Sigmoid colon (tissue), 7 donors: ENCODE results near the gene CAMK2N2. TPM values are rescaled to one million over a fixed set of nuclear protein-coding genes. Genes with fewer than 3 reads are reported as not detected.

Experiments
- DNase-seq: peaks from one replicate; pipeline ENCODE4 v3.0.0-alpha.2; 2019
- H3K27ac ChIP-seq, 4 donors: fragments of 200-600 bp; sonication (generic); one replicate each; pipeline ENCODE4 v1.5.1; 2016 to 2019; ENCODE audit warnings: mild to moderate bottlenecking in 1 of 4
- H3K27me3 ChIP-seq, 3 donors: fragments of 200-600 bp; sonication (generic); one replicate each; pipeline ENCODE4 v1.5.1; 2019; ENCODE audit warnings: mild to moderate bottlenecking in 1 of 3
- H3K36me3 ChIP-seq, 4 donors: fragments of 200-600 bp; sonication (generic); one replicate each; pipeline ENCODE4 v1.5.1; 2016 to 2019
- H3K4me1 ChIP-seq, 4 donors: fragments of 200-600 bp; sonication (generic); one replicate each; pipeline ENCODE4 v1.5.1; 2017 to 2019
- H3K4me3 ChIP-seq, 4 donors: fragments of 200-600 bp; sonication (generic); one replicate each; pipeline ENCODE4 v1.5.1; 2017 to 2019; ENCODE audit warnings: mild to moderate bottlenecking in 2 of 4, moderate library complexity in 1 of 4
- H3K9me3 ChIP-seq, 4 donors: fragments of 200-600 bp in 3 of 4; sonication (generic) in 3 of 4; one replicate each; pipeline versions ENCODE4 v1.5.1 to v1.6.1; 2013 to 2019
- EP300 ChIP-seq, 4 donors: sonication (generic); formaldehyde crosslinking; IDR thresholded peaks; one replicate each; pipeline ENCODE4 v1.6.1; 2017; ENCODE audit warnings: antibody characterized with exemption in 4 of 4
- POLR2A ChIP-seq, 2 donors: fragments of 450-650 bp; IDR thresholded peaks; one replicate each; pipeline ENCODE4 v1.6.1; 2016; ENCODE audit warnings: antibody characterized with exemption in 2 of 2, mild to moderate bottlenecking in 2 of 2, moderate library complexity in 2 of 2
- POLR2AphosphoS5 ChIP-seq, 4 donors: sonication (generic); formaldehyde crosslinking; IDR thresholded peaks; one replicate each; pipeline ENCODE4 v1.6.1; 2017; ENCODE audit warnings: antibody characterized with exemption in 4 of 4
- WGBS, 2 donors: extraction: QIAGEN DNeasy Blood & Tissue Kit; methylation state at CpG; one replicate each; pipeline ENCODE4 v1.1.7; 2013; 5-methylcytosine and 5-hydroxymethylcytosine counted together
- intact Hi-C: fragments of 100-400 bp; cut with DNase I; formaldehyde crosslinking; loops from one replicate; pipeline ENCODE4 v1.15.1; 2023
- polyA plus RNA-seq, 3 donors: library from polyadenylated mRNA; stranded (reverse); fragments of 200-250 nt; gene quantifications; one replicate each; pipeline ENCODE4 v1.2.3, GENCODE V29; 2013
- total RNA-seq, 4 donors: library from RNA; depleted of rRNA; stranded (reverse); fragments of >200 nt; gene quantifications; one replicate each; pipeline ENCODE4 v1.1.0, GENCODE V29; 2016
- TF ChIP-seq, protein P1 (sequence below), 4 experiments: fragments of 450-650 bp in 3 of 4; fragments of 200-600 bp in 1 of 4; IDR thresholded peaks; one replicate each; pipeline ENCODE4 v1.5.1; 2016 to 2019; ENCODE audit warnings: antibody characterized with exemption in 4 of 4, mild to moderate bottlenecking in 3 of 4, moderate library complexity in 2 of 4
- donor health status: healthy with polysubstance abuse.
- donor health status: Bipolar disorder and iron deficiency.
- donor health status: healthy.

Gene CAMK2N2
- total and polyA plus RNA-seq, 7 donors: 0.28 to 0.71 TPM; not detected in 5

DNA sequence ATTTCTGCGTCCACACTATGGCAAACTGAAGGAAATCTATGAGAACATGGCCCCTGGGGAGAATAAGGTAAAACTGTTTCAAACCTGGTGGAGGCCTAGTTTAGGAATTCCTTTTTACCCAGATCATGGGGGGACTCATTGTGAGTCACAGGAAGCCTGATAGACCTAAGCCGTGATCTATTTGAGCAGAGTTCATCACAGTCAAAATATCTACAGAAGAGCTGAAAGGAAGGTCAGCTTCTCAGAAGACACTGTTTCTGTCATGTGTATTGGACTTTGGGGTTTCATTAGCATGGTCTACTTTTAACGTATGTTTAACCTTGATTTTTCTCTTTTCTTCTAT, 39.0 kb upstream of the CAMK2N2 start:
- no peaks in the 10 kb centered on the region for H3K27me3 ChIP-seq
- TF ChIP-seq POLR2A (IDR thresholded peaks at IDR 0.05) (no peak), POLR2AphosphoS5 (IDR thresholded peaks at IDR 0.05) (no peak), EP300 (IDR thresholded peaks at IDR 0.05) (no peak)
- TF ChIP-seq, protein P1, sequence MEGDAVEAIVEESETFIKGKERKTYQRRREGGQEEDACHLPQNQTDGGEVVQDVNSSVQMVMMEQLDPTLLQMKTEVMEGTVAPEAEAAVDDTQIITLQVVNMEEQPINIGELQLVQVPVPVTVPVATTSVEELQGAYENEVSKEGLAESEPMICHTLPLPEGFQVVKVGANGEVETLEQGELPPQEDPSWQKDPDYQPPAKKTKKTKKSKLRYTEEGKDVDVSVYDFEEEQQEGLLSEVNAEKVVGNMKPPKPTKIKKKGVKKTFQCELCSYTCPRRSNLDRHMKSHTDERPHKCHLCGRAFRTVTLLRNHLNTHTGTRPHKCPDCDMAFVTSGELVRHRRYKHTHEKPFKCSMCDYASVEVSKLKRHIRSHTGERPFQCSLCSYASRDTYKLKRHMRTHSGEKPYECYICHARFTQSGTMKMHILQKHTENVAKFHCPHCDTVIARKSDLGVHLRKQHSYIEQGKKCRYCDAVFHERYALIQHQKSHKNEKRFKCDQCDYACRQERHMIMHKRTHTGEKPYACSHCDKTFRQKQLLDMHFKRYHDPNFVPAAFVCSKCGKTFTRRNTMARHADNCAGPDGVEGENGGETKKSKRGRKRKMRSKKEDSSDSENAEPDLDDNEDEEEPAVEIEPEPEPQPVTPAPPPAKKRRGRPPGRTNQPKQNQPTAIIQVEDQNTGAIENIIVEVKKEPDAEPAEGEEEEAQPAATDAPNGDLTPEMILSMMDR (IDR thresholded peaks at IDR 0.05): no peak
- peaks cover 0 to 20% (median 15%) of the 10 kb centered on the region in 4 donors for H3K4me1 ChIP-seq
- 84 to 91% methylated on average over 3 of the region's 3 CpGs for WGBS, 2 donors
- H3K36me3 ChIP-seq: peaks cover 29 to 53% (median 48%) of the 10 kb centered on the region in 4 donors
- intact Hi-C loops: loop anchor here (5.0 kb wide), 1 partner anchor 42 kb away; no protein-coding TSS in a partner anchor
- H3K4me3 ChIP-seq: peak overlapping the region in 1 of 4 donors; percentile 97
- no peak overlapping the region for H3K27ac ChIP-seq
- no peaks in the 10 kb centered on the region for H3K9me3 ChIP-seq
- DNase-seq: no peak

DNA sequence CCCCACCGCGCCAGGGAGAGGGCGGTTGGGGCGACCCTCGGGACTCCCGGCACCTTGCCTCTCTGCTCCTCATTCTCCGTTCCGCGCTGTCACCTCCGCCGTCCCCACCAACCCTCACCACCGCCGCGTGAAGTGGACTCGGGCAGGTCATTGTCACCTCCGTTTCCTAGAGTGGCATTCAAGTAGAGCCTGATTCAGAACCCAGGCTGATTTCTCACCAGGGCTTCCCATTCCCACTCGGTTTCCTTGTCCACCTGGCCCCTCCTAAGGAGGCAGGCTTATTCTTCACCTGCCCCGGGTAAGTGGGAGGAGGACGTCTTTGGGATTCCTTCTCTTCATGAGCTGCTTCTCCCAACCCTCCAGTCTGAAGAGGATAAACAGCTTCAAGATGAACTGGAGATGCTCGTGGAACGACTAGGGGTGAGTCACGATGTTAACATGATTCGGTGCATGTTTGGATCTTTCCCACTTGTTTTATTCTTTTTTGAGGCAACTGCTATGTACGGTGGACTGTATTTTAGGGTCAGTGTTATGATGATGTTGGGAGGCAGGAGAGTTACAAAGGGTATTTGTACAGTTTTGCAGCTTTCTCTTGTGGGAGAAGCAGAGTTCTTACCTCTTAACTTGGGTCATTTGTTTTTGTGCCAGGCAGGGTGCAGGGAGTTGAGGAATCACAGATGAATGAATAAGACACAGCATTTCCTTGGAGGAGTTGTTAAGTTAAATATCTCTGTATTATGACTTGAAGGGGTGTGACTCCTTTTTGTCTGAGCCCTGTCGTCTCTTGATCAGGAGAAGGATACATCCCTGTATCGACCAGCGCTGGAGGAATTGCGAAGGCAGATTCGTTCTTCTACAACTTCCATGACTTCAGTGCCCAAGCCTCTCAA, 38.4 kb upstream of the CAMK2N2 start:
- H3K27me3 ChIP-seq: no peaks in the 10 kb centered on the region
- DNase-seq: no peak
- peak overlapping the region; percentile 79 to 89 (median 84) for H3K27ac ChIP-seq
- peak overlapping the region; percentile 92 to 97 (median 94) for H3K4me3 ChIP-seq
- no peak for TF ChIP-seq EP300 (IDR thresholded peaks at IDR 0.05)
- no peak for TF ChIP-seq POLR2AphosphoS5 (IDR thresholded peaks at IDR 0.05)
- no peak for TF ChIP-seq POLR2A (IDR thresholded peaks at IDR 0.05)
- TF ChIP-seq, protein P1 (IDR thresholded peaks at IDR 0.05): no peak
- WGBS, 2 donors: 15 to 18% methylated on average over 29 of the region's 29 CpGs
- H3K9me3 ChIP-seq: no peaks in the 10 kb centered on the region
- peaks cover 0 to 20% (median 15%) of the 10 kb centered on the region in 4 donors for H3K4me1 ChIP-seq
- intact Hi-C loops: loop anchor here (2.0 to 5.0 kb wide), 4 partner anchors 43 to 112 kb away; partner anchors contain the start of genes ABCF3, ALG3 and EEF1AKMT4
- peaks cover 26 to 49% (median 42%) of the 10 kb centered on the region in 4 donors for H3K36me3 ChIP-seq

DNA sequence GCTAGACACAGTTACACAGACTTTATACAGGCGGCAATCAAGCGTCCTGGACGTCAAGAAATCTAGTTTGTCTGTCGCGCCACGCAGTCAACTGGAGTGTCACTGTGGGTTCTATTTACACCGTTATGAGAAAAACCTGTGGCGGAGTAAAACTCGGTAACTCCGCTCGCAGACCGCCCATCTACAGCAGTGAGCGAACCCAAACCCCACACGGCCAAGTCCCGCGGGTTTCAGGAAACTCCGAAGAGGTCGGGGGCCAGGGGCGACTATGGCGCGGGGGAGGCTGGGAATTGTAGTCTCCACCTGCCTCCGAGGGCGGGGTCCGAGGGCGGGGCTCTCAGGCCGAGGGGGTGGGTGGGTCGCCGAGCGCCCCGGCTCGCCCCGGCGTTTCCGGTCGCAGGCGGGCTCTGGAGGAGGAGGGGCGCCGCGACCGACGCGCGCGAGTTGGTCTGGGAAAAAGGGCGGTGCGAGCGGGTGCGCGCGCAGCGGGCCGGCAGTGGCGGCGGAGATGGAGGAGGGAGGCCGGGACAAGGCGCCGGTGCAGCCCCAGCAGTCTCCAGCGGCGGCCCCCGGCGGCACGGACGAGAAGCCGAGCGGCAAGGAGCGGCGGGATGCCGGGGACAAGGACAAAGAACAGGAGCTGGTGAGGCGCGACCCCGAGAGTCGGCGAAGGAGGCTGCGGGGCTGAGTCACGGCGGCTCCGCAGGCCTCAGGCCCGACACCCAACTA, 37.6 kb upstream of the CAMK2N2 start, which contains the start of gene PSMD2:
Gene PSMD2, plus strand, starts transcription at position 483 of the 729 bp plus-strand sequence. Its CDS starts 26 bp downstream, at position 509.
- no peaks in the 10 kb centered on the region for H3K9me3 ChIP-seq
- peaks cover 18 to 41% (median 35%) of the 10 kb centered on the region in 4 donors for H3K36me3 ChIP-seq
- H3K27ac ChIP-seq: peak within 1 kb of the TSS; percentile 79 to 89 (median 84)
- H3K27me3 ChIP-seq: no peaks in the 10 kb centered on the region
- 0% methylated on average over 78 of the region's 78 CpGs for WGBS, 2 donors
- peak within 1 kb of the TSS; percentile 92 to 97 (median 94) for H3K4me3 ChIP-seq
- H3K4me1 ChIP-seq: peaks cover 0 to 20% (median 15%) of the 10 kb centered on the region in 4 donors
- TF ChIP-seq POLR2A (IDR thresholded peaks at IDR 0.05) (peak; percentile 52 to 69), POLR2AphosphoS5 (IDR thresholded peaks at IDR 0.05) (peak; percentile 77 to 96 (median 90)), EP300 (IDR thresholded peaks at IDR 0.05) (no peak)
- TF ChIP-seq, protein P1 (IDR thresholded peaks at IDR 0.05): no peak
- DNase-seq: peak; percentile 99
- intact Hi-C loops: loop anchor here (2.0 to 5.0 kb wide), 3 partner anchors 52 to 112 kb away; partner anchors contain the start of genes ABCF3, ALG3 and EEF1AKMT4

DNA sequence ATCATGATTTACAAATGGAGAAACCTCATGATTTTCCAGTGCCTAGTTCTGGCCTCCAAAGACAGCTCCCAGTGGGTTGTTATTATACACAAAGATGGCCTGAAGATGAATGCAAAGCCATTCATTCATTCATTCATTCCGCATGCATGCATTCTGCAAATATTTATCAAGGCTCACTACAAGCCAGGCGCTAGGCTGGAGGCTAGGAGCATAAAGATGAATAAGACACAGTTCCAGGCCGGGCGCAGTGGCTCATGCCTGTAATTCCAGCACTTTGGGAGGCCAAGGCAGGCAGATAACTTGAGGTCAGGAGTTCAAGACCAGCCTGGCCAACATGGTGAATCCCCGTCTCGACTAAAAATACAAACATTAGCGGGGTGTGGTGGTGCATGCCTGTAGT, 35.3 kb upstream of the CAMK2N2 start:
- Histone ChIP-seq H3K27ac (no peak overlapping the region), H3K9me3 (no peaks in the 10 kb centered on the region), H3K36me3 (peaks cover 0 to 18% (median 12%) of the 10 kb centered on the region in 4 donors), H3K27me3 (no peaks in the 10 kb centered on the region), H3K4me3 (no peak overlapping the region), H3K4me1 (peaks cover 0 to 20% (median 15%) of the 10 kb centered on the region in 4 donors)
- intact Hi-C loops: loop anchor here (5.0 kb wide), 2 partner anchors 49 to 109 kb away; partner anchors contain the start of genes ABCF3, ALG3 and EEF1AKMT4
- WGBS, 2 donors: 81 to 90% methylated on average over 7 of the region's 7 CpGs
- TF ChIP-seq POLR2A (IDR thresholded peaks at IDR 0.05) (no peak), POLR2AphosphoS5 (IDR thresholded peaks at IDR 0.05) (no peak), EP300 (IDR thresholded peaks at IDR 0.05) (no peak)
- TF ChIP-seq, protein P1 (IDR thresholded peaks at IDR 0.05): no peak
- DNase-seq: no peak
